ENCODE measurements around the gene DLX5. TPM values are rescaled to one million over a fixed set of nuclear protein-coding genes. Genes with fewer than 3 reads are reported as not detected.
"Not testable (repeated sequence)": the region's sequence is repeated elsewhere in the genome, so short reads cannot be mapped to it uniquely, and the experiment has no call there.

Gene DLX5
- total RNA-seq = under 1 TPM in 2 of 4 donors, not detected in 2; 0.49 to 0.54 TPM

DNA sequence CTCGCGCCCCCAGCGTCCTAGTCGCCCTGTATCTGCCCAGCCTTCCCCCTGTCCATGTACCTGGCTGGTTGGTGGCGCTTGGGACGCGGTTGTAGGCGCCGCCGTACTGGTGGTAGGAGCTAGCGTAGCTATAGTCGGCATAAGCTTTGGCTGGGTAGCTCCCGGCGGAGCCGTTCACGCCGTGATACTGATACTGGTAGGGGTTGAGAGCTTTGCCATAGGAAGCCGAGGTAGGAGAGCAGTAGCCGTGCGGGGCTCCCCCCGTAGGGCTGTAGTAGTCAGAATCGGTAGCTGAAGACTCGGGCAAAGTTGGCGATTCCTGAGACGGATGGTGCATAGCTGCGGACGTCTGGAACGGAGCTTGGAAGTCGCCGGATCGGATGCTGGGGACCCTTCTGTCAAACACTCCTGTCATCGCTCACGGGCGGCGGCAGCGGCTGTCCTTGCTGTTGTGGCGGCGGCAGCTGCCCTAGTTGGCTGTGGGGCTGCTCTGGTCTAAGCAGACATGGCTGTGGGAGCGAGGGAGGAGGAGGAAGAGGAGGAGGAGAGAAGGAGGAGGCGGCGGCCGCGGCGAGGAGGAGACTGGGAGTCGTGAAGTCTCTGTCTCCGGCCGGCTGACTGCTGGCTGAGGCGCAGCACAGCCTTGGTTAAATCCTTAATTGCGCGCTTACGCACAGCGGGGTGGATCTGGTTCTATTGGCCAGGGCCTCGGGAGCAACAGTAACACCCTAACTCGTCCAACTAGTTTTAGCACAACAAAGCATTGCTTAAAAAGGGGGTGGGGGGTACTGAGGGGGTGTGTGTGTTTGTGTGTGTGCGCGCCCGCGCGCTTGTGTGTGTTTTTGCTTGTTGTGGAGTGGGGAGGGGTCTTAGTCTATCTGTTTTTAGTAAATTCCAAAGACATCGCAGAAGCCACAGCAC lies at the start of gene DLX5:
Gene DLX5 (minus strand): TSS at position 623 of the 921 bp plus-strand sequence. CDS start 208 bp downstream, at position 415.
- H3K27me3 ChIP-seq = peaks cover 100% of the 10 kb centered on the region
- ATAC-seq = peak; percentile 12
- H3K4me3 ChIP-seq = peak within 1 kb of the TSS in 1 of 2 donors; percentile 46
- peaks cover 0 to 73% (median 24%) of the 10 kb centered on the region in 3 donors for H3K4me1 ChIP-seq
- H3K36me3 ChIP-seq = no peaks in the 10 kb centered on the region
- no peaks in the 10 kb centered on the region for H3K9me3 ChIP-seq
- 0% methylated on average over 7 to 17 of the region's 60 CpGs for WGBS, 2 donors (ENCODE audit: low coverage in 1 of 2)
- no peak for TF ChIP-seq EP300 (IDR thresholded peaks at IDR 0.05)
- H3K27ac ChIP-seq = peak within 1 kb of the TSS in 1 of 4 donors; percentile 19

DNA sequence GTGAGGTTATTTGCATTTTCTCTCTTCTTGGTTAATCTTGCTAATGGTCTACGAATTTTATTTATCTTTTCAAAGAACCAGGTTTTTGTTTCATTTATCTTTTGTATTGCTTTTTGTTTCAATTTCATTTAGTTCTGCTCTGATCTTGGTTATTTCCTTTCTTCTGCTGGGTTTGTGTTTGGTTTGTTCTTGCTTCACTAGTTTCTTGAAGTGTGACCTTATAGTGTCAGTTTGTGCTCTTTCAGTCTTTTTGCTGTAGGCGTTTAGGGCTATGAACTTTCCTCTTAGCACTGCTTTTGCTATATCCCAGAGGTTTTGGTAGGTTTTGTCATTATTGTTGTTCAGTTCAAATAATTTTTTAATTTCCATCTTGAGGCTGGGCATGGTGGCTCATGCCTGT lies 47.4 kb upstream of the DLX5 start:
- Histone ChIP-seq H3K27me3 (peaks cover 14% of the 10 kb centered on the region), H3K9me3 (peaks cover 0 to 27% (median 0%) of the 10 kb centered on the region in 3 donors)
- H3K27ac ChIP-seq, H3K4me3 ChIP-seq, H3K36me3 ChIP-seq, H3K4me1 ChIP-seq, ATAC-seq: not testable (repeated sequence)
- 61% methylated on average over 2 of the region's 2 CpGs for WGBS, 2 donors (ENCODE audit: low coverage in 1 of 2)

DNA sequence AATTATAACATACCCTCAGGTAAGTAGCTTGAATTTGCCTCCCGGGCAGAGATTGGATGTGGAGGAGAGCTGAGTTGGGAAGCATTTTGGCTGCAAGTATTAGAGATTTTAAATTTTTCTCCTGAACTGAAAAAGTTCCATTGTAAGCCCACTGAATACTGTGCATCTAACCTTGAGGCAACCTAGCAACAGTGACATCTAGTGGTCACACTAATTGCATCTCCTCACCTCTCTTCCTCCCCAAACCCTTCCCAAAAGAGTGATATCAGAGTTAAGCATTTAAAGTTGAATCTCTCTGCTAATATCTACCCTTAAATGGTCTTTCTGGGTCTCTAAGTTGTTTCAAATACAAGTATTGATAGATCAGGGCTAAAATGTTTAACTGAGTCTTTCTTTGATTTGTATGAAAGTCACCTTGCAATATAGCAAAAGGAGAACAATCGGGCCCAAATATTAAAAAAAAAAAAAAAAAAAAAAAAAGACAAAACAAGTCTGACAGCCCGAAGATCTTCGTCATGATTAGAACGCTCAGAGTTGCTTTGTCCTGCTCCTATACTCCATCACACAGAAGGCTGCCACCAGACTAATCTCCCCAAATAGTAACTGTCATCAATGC lies 40.4 kb upstream of the DLX5 start:
- Histone ChIP-seq H3K27ac (no peak overlapping the region), H3K4me3 (no peak overlapping the region), H3K27me3 (no peaks in the 10 kb centered on the region), H3K36me3 (no peaks in the 10 kb centered on the region), H3K9me3 (peaks cover 0 to 5% (median 0%) of the 10 kb centered on the region in 3 donors), H3K4me1 (no peaks in the 10 kb centered on the region)
- 44 to 52% methylated on average over 5 of the region's 5 CpGs for WGBS, 2 donors (ENCODE audit: low coverage in 1 of 2)
- TF ChIP-seq EP300 (IDR thresholded peaks at IDR 0.05) (no peak), POLR2A (IDR thresholded peaks at IDR 0.05) (no peak)
- TF ChIP-seq, protein P1, sequence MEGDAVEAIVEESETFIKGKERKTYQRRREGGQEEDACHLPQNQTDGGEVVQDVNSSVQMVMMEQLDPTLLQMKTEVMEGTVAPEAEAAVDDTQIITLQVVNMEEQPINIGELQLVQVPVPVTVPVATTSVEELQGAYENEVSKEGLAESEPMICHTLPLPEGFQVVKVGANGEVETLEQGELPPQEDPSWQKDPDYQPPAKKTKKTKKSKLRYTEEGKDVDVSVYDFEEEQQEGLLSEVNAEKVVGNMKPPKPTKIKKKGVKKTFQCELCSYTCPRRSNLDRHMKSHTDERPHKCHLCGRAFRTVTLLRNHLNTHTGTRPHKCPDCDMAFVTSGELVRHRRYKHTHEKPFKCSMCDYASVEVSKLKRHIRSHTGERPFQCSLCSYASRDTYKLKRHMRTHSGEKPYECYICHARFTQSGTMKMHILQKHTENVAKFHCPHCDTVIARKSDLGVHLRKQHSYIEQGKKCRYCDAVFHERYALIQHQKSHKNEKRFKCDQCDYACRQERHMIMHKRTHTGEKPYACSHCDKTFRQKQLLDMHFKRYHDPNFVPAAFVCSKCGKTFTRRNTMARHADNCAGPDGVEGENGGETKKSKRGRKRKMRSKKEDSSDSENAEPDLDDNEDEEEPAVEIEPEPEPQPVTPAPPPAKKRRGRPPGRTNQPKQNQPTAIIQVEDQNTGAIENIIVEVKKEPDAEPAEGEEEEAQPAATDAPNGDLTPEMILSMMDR (IDR thresholded peaks at IDR 0.05) = peak; percentile 24 to 67 (median 33)
- no peak for ATAC-seq

DNA sequence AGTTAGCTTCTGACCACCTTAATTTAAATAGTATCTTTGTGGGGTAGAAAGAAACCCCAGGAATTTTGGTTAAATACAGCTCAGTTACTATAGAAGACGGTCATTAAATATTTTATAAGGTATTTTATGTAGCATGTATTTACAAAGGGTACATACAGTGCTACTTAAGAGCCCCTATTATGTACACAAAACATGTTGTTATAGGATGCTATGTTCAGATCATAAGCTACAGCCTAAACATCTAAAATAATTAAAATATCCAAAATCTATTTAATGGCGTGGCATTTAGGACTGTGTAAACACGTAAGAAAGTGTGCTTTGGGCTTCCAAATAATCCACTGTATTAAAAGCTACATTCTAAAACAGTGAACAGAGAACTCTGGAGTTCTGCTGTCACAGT lies 39.4 kb upstream of the DLX5 start:
- H3K36me3 ChIP-seq = no peaks in the 10 kb centered on the region
- 46 to 60% methylated on average over 3 of the region's 3 CpGs for WGBS, 2 donors (ENCODE audit: low coverage in 1 of 2)
- H3K9me3 ChIP-seq = peaks cover 0 to 15% (median 0%) of the 10 kb centered on the region in 3 donors
- TF ChIP-seq POLR2AphosphoS5 (IDR thresholded peaks at IDR 0.05) = no peak
- TF ChIP-seq EP300 (IDR thresholded peaks at IDR 0.05) = no peak
- TF ChIP-seq POLR2A (IDR thresholded peaks at IDR 0.05) = no peak
- TF ChIP-seq, protein P1 (IDR thresholded peaks at IDR 0.05) = no peak
- no peak for ATAC-seq
- no peak overlapping the region for H3K27ac ChIP-seq
- no peaks in the 10 kb centered on the region for H3K27me3 ChIP-seq
- no peak overlapping the region for H3K4me3 ChIP-seq
- no peaks in the 10 kb centered on the region for H3K4me1 ChIP-seq

DNA sequence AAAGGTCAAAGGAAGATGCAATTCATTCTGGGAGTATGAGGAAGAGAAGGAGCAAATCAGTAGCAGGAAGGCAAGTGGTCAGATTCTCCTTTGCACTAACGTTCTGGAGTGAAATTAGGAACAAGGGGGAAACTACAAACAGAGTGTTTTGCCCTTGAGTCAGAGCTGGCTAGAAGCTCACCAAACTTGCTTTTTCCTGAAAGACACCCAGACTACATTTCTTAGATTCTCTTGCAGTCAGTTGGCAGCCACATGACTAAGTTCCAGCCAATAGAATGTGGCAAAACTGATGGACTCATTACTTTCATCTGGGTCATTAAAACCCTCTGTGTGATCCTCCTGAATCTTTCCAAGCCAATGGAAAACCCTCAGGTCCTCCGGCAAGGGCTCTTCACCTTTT lies 18.6 kb upstream of the DLX5 start:
- Histone ChIP-seq H3K27me3 (peaks cover 52% of the 10 kb centered on the region), H3K9me3 (no peaks in the 10 kb centered on the region), H3K36me3 (no peaks in the 10 kb centered on the region), H3K27ac (no peak overlapping the region), H3K4me1 (no peaks in the 10 kb centered on the region), H3K4me3 (no peak overlapping the region)
- ATAC-seq = no peak
- 53% methylated on average over 2 of the region's 2 CpGs; no CpG with 5 or more reads in 1 of the 2 donors for WGBS, 2 donors (ENCODE audit: low coverage in 1 of 2)
- no peak for TF ChIP-seq EP300 (IDR thresholded peaks at IDR 0.05)
- TF ChIP-seq, protein P1 (IDR thresholded peaks at IDR 0.05) = no peak
- no peak for TF ChIP-seq POLR2A (IDR thresholded peaks at IDR 0.05)
- TF ChIP-seq POLR2AphosphoS5 (IDR thresholded peaks at IDR 0.05) = no peak
